H9 (cell line): ENCODE data around the gene AIPL1. TPM values are rescaled to one million over a fixed set of nuclear protein-coding genes. Genes with fewer than 3 reads are reported as not detected.

Source experiments
- DNase-seq: peaks from one replicate; pipeline ENCODE4 v3.0.0-alpha.2; 2017
- H2AFZ ChIP-seq: one replicate; pipeline ENCODE4 v1.6.1; 2013; ENCODE audit warnings: mild to moderate bottlenecking, low read length, control low read depth, moderate library complexity
- H2AK5ac ChIP-seq: 2 replicates; pipeline ENCODE4 v1.6.1; 2013; ENCODE audit warnings: low read length, control low read depth, mixed read lengths; ENCODE audit not compliant: insufficient read length
- H2BK120ac ChIP-seq: one replicate; pipeline ENCODE4 v1.6.1; 2013; ENCODE audit warnings: low read depth, mild to moderate bottlenecking, low read length, control low read depth, inconsistent platforms; ENCODE audit not compliant: poor library complexity, severe bottlenecking
- H2BK12ac ChIP-seq: 2 replicates; pipeline ENCODE4 v1.6.1; 2013; ENCODE audit warnings: low read length, control low read depth, mixed read lengths, low read depth; ENCODE audit not compliant: insufficient read length
- H2BK15ac ChIP-seq: 2 replicates; pipeline ENCODE4 v1.6.1; 2013; ENCODE audit warnings: low read depth, low read length, control low read depth
- H2BK20ac ChIP-seq: one replicate; pipeline ENCODE4 v1.6.1; 2013; ENCODE audit warnings: low read depth, mild to moderate bottlenecking, low read length, control low read depth, inconsistent platforms; ENCODE audit not compliant: poor library complexity, severe bottlenecking
- H2BK5ac ChIP-seq: 2 replicates; pipeline ENCODE4 v1.6.1; 2013; ENCODE audit warnings: low read length, control low read depth, mixed read lengths; ENCODE audit not compliant: insufficient read length
- H3K14ac ChIP-seq: 2 replicates; pipeline ENCODE4 v1.6.1; 2013; ENCODE audit warnings: low read length, control low read depth; ENCODE audit not compliant: insufficient read depth
- H3K18ac ChIP-seq: 2 replicates; pipeline ENCODE4 v1.6.1; 2013; ENCODE audit warnings: low read depth, mild to moderate bottlenecking, mixed read lengths, low read length, control low read depth; ENCODE audit not compliant: insufficient read length
- H3K23ac ChIP-seq: 2 replicates; pipeline ENCODE4 v1.6.1; 2013; ENCODE audit warnings: low read length, control low read depth, mixed read lengths, low read depth; ENCODE audit not compliant: insufficient read length
- H3K23me2 ChIP-seq: 2 replicates; pipeline ENCODE4 v1.6.1; 2013; ENCODE audit warnings: low read depth, mild to moderate bottlenecking, mixed read lengths, low read length, control low read depth; ENCODE audit not compliant: insufficient read length, poor library complexity, severe bottlenecking
- H3K27ac ChIP-seq: 2 replicates; pipeline ENCODE4 v1.5.1; 2013; ENCODE audit warnings: low read length, control low read depth, mixed read lengths, low read depth; ENCODE audit not compliant: insufficient read length
- H3K27me3 ChIP-seq: 2 replicates; pipeline ENCODE4 v1.6.1; 2013; ENCODE audit warnings: low read length, control low read depth, inconsistent platforms; ENCODE audit not compliant: insufficient read depth
- H3K4ac ChIP-seq: 2 replicates; pipeline ENCODE4 v1.6.1; 2013; ENCODE audit warnings: low read depth, mild to moderate bottlenecking, control low read depth, inconsistent platforms, low read length, moderate library complexity
- H3K4me1 ChIP-seq: 2 replicates; pipeline ENCODE4 v1.6.1; 2013; ENCODE audit warnings: low read length, control low read depth, inconsistent platforms; ENCODE audit not compliant: insufficient read depth
- H3K4me2 ChIP-seq: 2 replicates; pipeline ENCODE4 v1.6.1; 2013; ENCODE audit warnings: low read length, control low read depth, mixed read lengths; ENCODE audit not compliant: insufficient read length, insufficient read depth
- H3K56ac ChIP-seq: 2 replicates; pipeline ENCODE4 v1.6.1; 2013; ENCODE audit warnings: low read depth, mild to moderate bottlenecking, mixed read lengths, low read length, control low read depth; ENCODE audit not compliant: insufficient read length
- H3K79me1 ChIP-seq: 2 replicates; pipeline ENCODE4 v1.6.1; 2013; ENCODE audit warnings: low read depth, mild to moderate bottlenecking, moderate library complexity, low read length, control low read depth, inconsistent platforms; ENCODE audit not compliant: insufficient read depth, poor library complexity, severe bottlenecking
- H3K79me2 ChIP-seq: 2 replicates; pipeline ENCODE4 v1.6.1; 2013; ENCODE audit warnings: low read length, control low read depth, inconsistent platforms; ENCODE audit not compliant: insufficient read depth
- H3K9ac ChIP-seq: 2 replicates; pipeline ENCODE4 v1.6.1; 2013; ENCODE audit warnings: low read length, control low read depth, mixed read lengths; ENCODE audit not compliant: insufficient read length; ENCODE audit errors: extremely low read depth
- H3K9me3 ChIP-seq: one replicate; pipeline ENCODE4 v1.6.1; 2013; ENCODE audit warnings: low read depth, low read length, inconsistent platforms; ENCODE audit not compliant: control insufficient read depth
- H3T11ph ChIP-seq: one replicate; pipeline ENCODE4 v1.6.1; 2013; ENCODE audit warnings: mild to moderate bottlenecking, low read length, control low read depth, inconsistent platforms
- H4K20me1 ChIP-seq: one replicate; pipeline ENCODE4 v1.6.1; 2013; ENCODE audit not compliant: control insufficient read depth, insufficient read length, insufficient read depth
- H4K5ac ChIP-seq: 2 replicates; pipeline ENCODE4 v1.6.1; 2013; ENCODE audit warnings: low read depth, mild to moderate bottlenecking, mixed read lengths, low read length, control low read depth; ENCODE audit not compliant: insufficient read length
- H4K8ac ChIP-seq: replicated peaks from 2 replicates; pipeline ENCODE4 v1.6.1; 2013; ENCODE audit warnings: low read length, control low read depth, mixed read lengths, low read depth; ENCODE audit not compliant: insufficient read length
- H4K91ac ChIP-seq: 2 replicates; pipeline ENCODE4 v1.6.1; 2013; ENCODE audit warnings: low read depth, mild to moderate bottlenecking, moderate library complexity, mixed read lengths, low read length, control low read depth; ENCODE audit not compliant: insufficient read length
- H3K27ac Mint-ChIP-seq, 3 experiments: 2 replicates in 2 of 3; 3 replicates in 1 of 3; pipeline ENCODE4 v1.8.0; 2020 to 2021; ENCODE audit warnings: mixed read lengths in 3 of 3, mild to moderate bottlenecking in 1 of 3, moderate library complexity in 1 of 3
- H3K27me3 Mint-ChIP-seq: 2 replicates; pipeline ENCODE4 v1.8.0; 2021; ENCODE audit warnings: low read depth, mild to moderate bottlenecking, moderate library complexity, mixed read lengths
- H3K36me3 Mint-ChIP-seq, 3 experiments: 2 replicates in 2 of 3; 3 replicates in 1 of 3; pipeline ENCODE4 v1.8.0; 2020 to 2021; ENCODE audit warnings: low read depth in 3 of 3, mixed read lengths in 3 of 3; ENCODE audit not compliant: insufficient read depth in 1 of 3
- H3K4me1 Mint-ChIP-seq, 2 experiments: 2 replicates each; pipeline ENCODE4 v1.8.0; 2020; ENCODE audit warnings: mixed read lengths in 2 of 2
- H3K4me3 Mint-ChIP-seq, 2 experiments: 2 replicates in 1 of 2; 3 replicates in 1 of 2; pipeline ENCODE4 v1.8.0; 2020 to 2021; ENCODE audit warnings: mild to moderate bottlenecking in 2 of 2, mixed read lengths in 2 of 2, moderate library complexity in 1 of 2
- H3K9me3 Mint-ChIP-seq, 2 experiments: 2 replicates in 1 of 2; 3 replicates in 1 of 2; pipeline ENCODE4 v1.8.0; 2020; ENCODE audit warnings: mild to moderate bottlenecking in 2 of 2, mixed read lengths in 2 of 2, moderate library complexity in 1 of 2
- WGBS: extraction: QIAGEN DNeasy Blood & Tissue Kit; methylation state at CpG from one replicate; pipeline ENCODE4 v1.1.7; 2013; ENCODE audit warnings: missing lambda C conversion rate, low lambda C conversion rate, mixed read lengths; ENCODE audit not compliant: insufficient read length; ENCODE audit errors: extremely low coverage; 5-methylcytosine and 5-hydroxymethylcytosine counted together
- total RNA-seq: library from RNA; stranded (reverse); gene quantifications from 2 replicates; pipeline ENCODE4 v1.2.1, GENCODE V29; 2021
- TF ChIP-seq, protein P1 (sequence below): fragments of 200-600 bp; sonication (generic); conservative IDR thresholded peaks from 3 replicates; pipeline ENCODE4 v1.8.0; 2021; ENCODE audit warnings: antibody characterized with exemption, mild to moderate bottlenecking

AIPL1 gene
- total RNA-seq, 1 experiment from 2014 or later, result 0.57 TPM

DNA sequence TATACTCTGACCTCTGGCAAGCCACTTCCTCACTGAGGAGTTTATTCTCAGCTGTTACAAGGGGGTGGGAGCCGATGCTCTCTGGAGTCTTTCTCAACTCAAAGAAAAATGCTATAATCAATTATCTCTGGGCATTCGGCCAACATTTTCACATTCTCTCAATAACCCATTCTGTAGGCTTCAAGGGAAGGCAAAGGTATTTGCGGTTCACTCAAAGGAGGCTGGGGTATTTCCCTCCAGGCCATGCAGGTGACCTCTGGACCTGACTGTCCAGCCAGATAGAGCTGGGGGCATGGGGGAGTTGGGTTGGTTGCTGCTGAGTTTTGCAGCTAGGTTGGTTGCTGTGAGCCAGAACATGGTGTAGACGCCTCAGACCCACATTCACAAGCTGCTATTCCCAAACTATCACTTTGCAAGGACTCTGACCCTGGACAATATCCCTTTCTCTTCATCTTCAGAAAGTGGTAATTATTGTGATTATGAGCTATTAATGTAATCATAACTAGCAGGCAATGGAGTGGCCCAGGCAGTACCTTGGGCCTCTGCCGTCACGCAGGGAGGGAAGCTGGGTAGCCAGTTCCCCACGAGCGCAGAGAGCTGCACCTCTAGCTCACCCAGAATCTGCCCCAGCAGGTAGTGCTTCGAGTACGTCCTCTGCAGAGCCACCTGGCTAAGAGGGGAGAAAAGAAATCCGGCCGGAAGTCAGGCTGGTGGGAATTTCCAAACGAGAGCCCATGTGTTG lies 42.1 kb downstream of the AIPL1 start:
- Histone ChIP-seq H2AFZ (no peak overlapping the region), H2BK5ac (no peak overlapping the region), H4K5ac (no peak overlapping the region), H4K91ac (no peak overlapping the region), H3K23me2 (no peaks in the 10 kb centered on the region), H2BK15ac (no peak overlapping the region), H3K56ac (no peak overlapping the region), H3K14ac (no peak overlapping the region), H3K23ac (no peak overlapping the region), H3K27me3 (no peaks in the 10 kb centered on the region), H3K4ac (no peak overlapping the region), H3K9me3 (no peaks in the 10 kb centered on the region), H3K79me2 (no peaks in the 10 kb centered on the region), H3K9ac (no peak overlapping the region), H2BK120ac (no peak overlapping the region), H3K4me2 (no peak overlapping the region), H3K18ac (no peak overlapping the region), H4K20me1 (no peaks in the 10 kb centered on the region), H3K4me1 (no peaks in the 10 kb centered on the region; the same call in 1 of the 2 replicates), H2AK5ac (no peak overlapping the region), H4K8ac (no peak overlapping the region), H2BK12ac (no peak overlapping the region), H3K79me1 (no peaks in the 10 kb centered on the region), H3K27ac (no peak overlapping the region), H3T11ph (no peak overlapping the region), H2BK20ac (no peak overlapping the region)
- TF ChIP-seq, protein P1, sequence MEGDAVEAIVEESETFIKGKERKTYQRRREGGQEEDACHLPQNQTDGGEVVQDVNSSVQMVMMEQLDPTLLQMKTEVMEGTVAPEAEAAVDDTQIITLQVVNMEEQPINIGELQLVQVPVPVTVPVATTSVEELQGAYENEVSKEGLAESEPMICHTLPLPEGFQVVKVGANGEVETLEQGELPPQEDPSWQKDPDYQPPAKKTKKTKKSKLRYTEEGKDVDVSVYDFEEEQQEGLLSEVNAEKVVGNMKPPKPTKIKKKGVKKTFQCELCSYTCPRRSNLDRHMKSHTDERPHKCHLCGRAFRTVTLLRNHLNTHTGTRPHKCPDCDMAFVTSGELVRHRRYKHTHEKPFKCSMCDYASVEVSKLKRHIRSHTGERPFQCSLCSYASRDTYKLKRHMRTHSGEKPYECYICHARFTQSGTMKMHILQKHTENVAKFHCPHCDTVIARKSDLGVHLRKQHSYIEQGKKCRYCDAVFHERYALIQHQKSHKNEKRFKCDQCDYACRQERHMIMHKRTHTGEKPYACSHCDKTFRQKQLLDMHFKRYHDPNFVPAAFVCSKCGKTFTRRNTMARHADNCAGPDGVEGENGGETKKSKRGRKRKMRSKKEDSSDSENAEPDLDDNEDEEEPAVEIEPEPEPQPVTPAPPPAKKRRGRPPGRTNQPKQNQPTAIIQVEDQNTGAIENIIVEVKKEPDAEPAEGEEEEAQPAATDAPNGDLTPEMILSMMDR, result no peak
- Mint-ChIP-seq H3K36me3 (no peaks in the 10 kb centered on the region), H3K4me3 (no peak overlapping the region), H3K27ac (no peak overlapping the region), H3K9me3 (no peaks in the 10 kb centered on the region; a peak in 1 of 5 replicates), H3K27me3 (no peaks in the 10 kb centered on the region; the same call in 1 of the 2 replicates), H3K4me1 (peaks cover 27 to 29% of the 10 kb centered on the region in 2 experiments)
- DNase-seq, result no peak
- no CpG with 5 or more reads among the region's 13 CpGs for WGBS
